Neural progenitor cell (in vitro differentiated cells): ENCODE measurements around the gene LHFPL2. TPM values are rescaled to one million over a fixed set of nuclear protein-coding genes. Genes with fewer than 3 reads are reported as not detected.

Experiments used
- DNase-seq: peaks from one replicate; pipeline ENCODE4 v3.0.0-alpha.2; 2016; ENCODE audit warnings: low spot score
- H2AFZ ChIP-seq: fragments of 200-600 bp; sonication (generic); replicated peaks from 2 replicates; pipeline ENCODE4 v1.6.1; 2016; ENCODE audit warnings: antibody characterized with exemption
- H3F3A ChIP-seq: fragments of 200-600 bp; sonication (generic); 2 replicates; pipeline ENCODE4 v1.6.1; 2016; ENCODE audit warnings: antibody characterized with exemption, low read depth
- H3K27ac ChIP-seq: fragments of 200-600 bp; sonication (generic); 2 replicates; pipeline ENCODE4 v1.5.1; 2016; ENCODE audit warnings: mild to moderate bottlenecking
- H3K27me3 ChIP-seq: fragments of 200-600 bp; sonication (generic); 2 replicates; pipeline ENCODE4 v1.6.1; 2016; ENCODE audit warnings: mild to moderate bottlenecking, moderate library complexity
- H3K36me3 ChIP-seq: fragments of 200-600 bp; sonication (generic); 2 replicates; pipeline ENCODE4 v1.5.1; 2016
- H3K4me1 ChIP-seq: fragments of 200-600 bp; sonication (generic); 2 replicates; pipeline ENCODE4 v1.6.1; 2016; ENCODE audit warnings: mixed run types
- H3K4me2 ChIP-seq: fragments of 200-600 bp; sonication (generic); 2 replicates; pipeline ENCODE4 v1.6.1; 2016
- H3K4me3 ChIP-seq: fragments of 200-600 bp; sonication (generic); 2 replicates; pipeline ENCODE4 v1.5.1; 2016
- H3K79me2 ChIP-seq: fragments of 200-600 bp; sonication (generic); 2 replicates; pipeline ENCODE4 v1.6.1; 2016; ENCODE audit warnings: low read depth
- H3K9ac ChIP-seq: fragments of 200-600 bp; sonication (generic); 2 replicates; pipeline ENCODE4 v1.6.1; 2016
- H3K9me3 ChIP-seq: fragments of 200-600 bp; sonication (generic); 2 replicates; pipeline ENCODE4 v1.5.1; 2016; ENCODE audit warnings: low read depth
- H4K20me1 ChIP-seq: fragments of 200-600 bp; sonication (generic); 2 replicates; pipeline ENCODE4 v1.6.1; 2016; ENCODE audit warnings: low read depth
- H3K27ac Mint-ChIP-seq: 3 replicates; pipeline ENCODE4 v1.8.0; 2021; ENCODE audit warnings: mixed read lengths
- H3K27me3 Mint-ChIP-seq: 2 replicates; pipeline ENCODE4 v1.8.0; 2022; ENCODE audit warnings: low read depth, mild to moderate bottlenecking, inconsistent platforms, moderate library complexity, mixed read lengths; ENCODE audit not compliant: insufficient read depth
- H3K36me3 Mint-ChIP-seq: 3 replicates; pipeline ENCODE4 v1.8.0; 2021; ENCODE audit warnings: mixed read lengths
- H3K4me1 Mint-ChIP-seq: 3 replicates; pipeline ENCODE4 v1.8.0; 2021; ENCODE audit warnings: mixed read lengths
- H3K4me3 Mint-ChIP-seq: 3 replicates; pipeline ENCODE4 v1.8.0; 2021; ENCODE audit warnings: mild to moderate bottlenecking, moderate library complexity, mixed read lengths
- H3K9me3 Mint-ChIP-seq: 3 replicates; pipeline ENCODE4 v1.8.0; 2020; ENCODE audit warnings: mixed read lengths
- CTCF ChIP-seq: fragments of 200-600 bp; sonication (generic); IDR thresholded peaks from 2 replicates; pipeline ENCODE4 v1.5.1; 2017; ENCODE audit warnings: antibody characterized with exemption, mild to moderate bottlenecking
- EZH2 ChIP-seq: fragments of 200-600 bp; sonication (generic); IDR thresholded peaks from 2 replicates; pipeline ENCODE4 v1.6.1; 2017; ENCODE audit warnings: antibody characterized with exemption, mild to moderate bottlenecking, moderate library complexity
- EZH2phosphoT487 ChIP-seq: fragments of 200-600 bp; sonication (generic); IDR thresholded peaks from 2 replicates; pipeline ENCODE4 v1.6.1; 2017; ENCODE audit warnings: antibody characterized with exemption
- total RNA-seq: library from RNA; depleted of rRNA; stranded (reverse); fragments of >200 nt; gene quantifications from 2 replicates; pipeline ENCODE4 v1.2.3, GENCODE V29; 2015; ENCODE audit warnings: low replicate concordance

The LHFPL2 gene
- total RNA-seq, 1 donor from 2014 or later = 21.1 TPM

GRCh38 chr5:78568676-78569075, 79.9 kb downstream of the LHFPL2 start:
- Mint-ChIP-seq H3K27ac (peak overlapping the region; percentile 78), H3K9me3 (no peaks in the 10 kb centered on the region), H3K4me1 (peaks cover 31% of the 10 kb centered on the region), H3K36me3 (peaks cover 6% of the 10 kb centered on the region), H3K4me3 (no peak overlapping the region), H3K27me3 (no peaks in the 10 kb centered on the region)
- Histone ChIP-seq H3K9me3 (no peaks in the 10 kb centered on the region), H3K4me1 (peaks cover 23% of the 10 kb centered on the region), H4K20me1 (peaks cover 28% of the 10 kb centered on the region), H3K27ac (no peak overlapping the region), H3F3A (no peaks in the 10 kb centered on the region), H3K9ac (no peak overlapping the region), H2AFZ (no peak overlapping the region), H3K4me3 (no peak overlapping the region), H3K36me3 (no peaks in the 10 kb centered on the region), H3K79me2 (peaks cover 18% of the 10 kb centered on the region), H3K27me3 (no peaks in the 10 kb centered on the region), H3K4me2 (no peak overlapping the region)
- no peak for TF ChIP-seq EZH2
- no peak for TF ChIP-seq CTCF
- no peak for TF ChIP-seq EZH2phosphoT487
- DNase-seq = no peak

- no peak overlapping the region for H2AFZ ChIP-seq
- Mint-ChIP-seq H3K36me3 (peaks cover 7% of the 10 kb centered on the region), H3K4me3 (no peak overlapping the region), H3K4me1 (peaks cover 31% of the 10 kb centered on the region), H3K27ac (peak overlapping the region; percentile 71), H3K9me3 (no peaks in the 10 kb centered on the region), H3K27me3 (no peaks in the 10 kb centered on the region)
- no peaks in the 10 kb centered on the region for H3K36me3 ChIP-seq
- peak overlapping the region; percentile 7 for H3K4me2 ChIP-seq
- no peaks in the 10 kb centered on the region for H3F3A ChIP-seq
- H3K79me2 ChIP-seq = peaks cover 18% of the 10 kb centered on the region
- no peak overlapping the region for H3K9ac ChIP-seq
- no peak overlapping the region for H3K27ac ChIP-seq
- H3K9me3 ChIP-seq = no peaks in the 10 kb centered on the region
- H3K4me3 ChIP-seq = no peak overlapping the region
- H3K27me3 ChIP-seq = no peaks in the 10 kb centered on the region
- H3K4me1 ChIP-seq = peaks cover 23% of the 10 kb centered on the region
- H4K20me1 ChIP-seq = peaks cover 28% of the 10 kb centered on the region
- DNase-seq = no peak
- TF ChIP-seq EZH2phosphoT487 (no peak), CTCF (no peak), EZH2 (no peak)
Observed at GRCh38 chr5:78568212-78568611, 80.4 kb downstream of the LHFPL2 start.

- H3K4me3 ChIP-seq = no peak overlapping the region
- no peak overlapping the region for H3K9ac ChIP-seq
- no peak overlapping the region for H3K27ac Mint-ChIP-seq
Observed at GRCh38 chr5:78567617-78568016, 81.0 kb downstream of the LHFPL2 start.

More at GRCh38 chr5:78567617-78568016, 81.0 kb downstream of the LHFPL2 start:
- no peaks in the 10 kb centered on the region for H3K36me3 ChIP-seq
- no peaks in the 10 kb centered on the region for H3K27me3 ChIP-seq
- TF ChIP-seq CTCF (no peak), EZH2 (no peak), EZH2phosphoT487 (no peak)
- no peak overlapping the region for H2AFZ ChIP-seq
- no peak for DNase-seq
- peaks cover 18% of the 10 kb centered on the region for H3K79me2 ChIP-seq
- no peaks in the 10 kb centered on the region for H3K9me3 ChIP-seq
- H3K4me2 ChIP-seq = no peak overlapping the region
- no peaks in the 10 kb centered on the region for H3F3A ChIP-seq
- H3K9me3 Mint-ChIP-seq = no peaks in the 10 kb centered on the region
- peaks cover 28% of the 10 kb centered on the region for H3K4me1 Mint-ChIP-seq
- H3K4me1 ChIP-seq = peaks cover 23% of the 10 kb centered on the region
- H4K20me1 ChIP-seq = peaks cover 28% of the 10 kb centered on the region
- H3K27ac ChIP-seq = no peak overlapping the region
- no peak overlapping the region for H3K4me3 Mint-ChIP-seq
- H3K36me3 Mint-ChIP-seq = peaks cover 7% of the 10 kb centered on the region
- no peaks in the 10 kb centered on the region for H3K27me3 Mint-ChIP-seq
